Kidney (tissue), 14 donors: ENCODE results near the gene TIMP4. TPM values are rescaled to one million over a fixed set of nuclear protein-coding genes. Genes with fewer than 3 reads are reported as not detected.

Source experiments
- DNase-seq, 5 donors: peaks; one replicate each; pipeline ENCODE4 v3.0.0-alpha.2; 2013 to 2020
- FAIRE-seq: peaks from 2 replicates; lab custom pipeline; 2012; peaks lifted over from hg19 to GRCh38; lab: Jason Lieb, UNC
- H3K27ac ChIP-seq, 2 donors: one replicate each; pipeline ENCODE4 v1.7.0; 2013; ENCODE audit warnings: low read depth in 2 of 2, low read length in 2 of 2, inconsistent platforms in 1 of 2
- H3K27me3 ChIP-seq: one replicate; pipeline ENCODE4 v1.7.1; 2013; ENCODE audit warnings: low read length, inconsistent platforms; ENCODE audit not compliant: control insufficient read depth, insufficient read depth
- H3K36me3 ChIP-seq, 3 donors: one replicate each; pipeline versions ENCODE4 v1.7.0 to v1.7.1; 2013; ENCODE audit warnings: low read length in 3 of 3, control low read depth in 1 of 3, inconsistent platforms in 1 of 3; ENCODE audit not compliant: insufficient read depth in 3 of 3, control insufficient read depth in 2 of 3
- H3K4me1 ChIP-seq, 3 donors: one replicate each; pipeline versions ENCODE4 v1.7.0 to v1.7.1; 2013; ENCODE audit warnings: low read length in 3 of 3, inconsistent platforms in 1 of 3, low read depth in 1 of 3; ENCODE audit not compliant: control insufficient read depth in 2 of 3, insufficient read depth in 2 of 3
- H3K4me3 ChIP-seq, 3 donors: one replicate each; pipeline versions ENCODE4 v1.7.0 to v1.8.1; 2013; ENCODE audit warnings: low read length in 3 of 3, control low read depth in 1 of 3, inconsistent platforms in 1 of 3
- H3K9ac ChIP-seq, 3 donors: one replicate each; pipeline versions ENCODE4 v1.7.0 to v1.7.1; 2013; ENCODE audit warnings: low read length in 3 of 3, control low read depth in 1 of 3, inconsistent platforms in 1 of 3
- H3K9me3 ChIP-seq, 3 donors: one replicate each; pipeline versions ENCODE4 v1.7.0 to v1.7.1; 2013; ENCODE audit warnings: low read length in 3 of 3, control low read depth in 1 of 3, inconsistent platforms in 1 of 3; ENCODE audit not compliant: control insufficient read depth in 2 of 3, insufficient read depth in 1 of 3
- CTCF ChIP-seq: IDR thresholded peaks from 3 replicates; pipeline ENCODE4 v1.5.1; 2012; ENCODE audit warnings: mild to moderate bottlenecking, moderate library complexity, borderline replicate concordance; ENCODE audit not compliant: insufficient read depth; ENCODE audit errors: extremely low read depth
- intact Hi-C: fragments of 100-400 bp; cut with DNase I; formaldehyde crosslinking; loops from one replicate; pipeline ENCODE4 v1.11.1; 2022
- polyA plus RNA-seq: library from polyadenylated mRNA; stranded (reverse); fragments of 350-450 nt; fragmentation: Illumina TruSeq; extraction: RNeasy Lipid Tissue Mini Kit (QIAGEN cat#74804); gene quantifications from one replicate; pipeline ENCODE4 v1.2.3, GENCODE V29; 2014; ENCODE audit warnings: low read depth, low replicate concordance; ENCODE audit not compliant: insufficient read depth
- total RNA-seq: library from RNA; stranded (reverse); fragmentation: NEBNext Ultra II Directional; extraction: Animal tissue kit (Norgen Biotek cat#: 25700); gene quantifications from one replicate; pipeline ENCODE4 v1.2.1, GENCODE V29; 2021
- donor health status: control.
- donor health status: control.
- donor health status: control.
- donor health status: control.
- donor health status: control.
- donor health status: DM: yes; HTN: yes; CAD: no.
- donor health status: Normal renal cell carcinoma (clear cell type).

The TIMP4 gene
- total and polyA plus RNA-seq, 2 donors from 2014 or later = 2.4 to 7.6 TPM

- Histone ChIP-seq H3K27ac (no peak overlapping the region), H3K4me3 (no peak overlapping the region), H3K4me1 (no peaks in the 10 kb centered on the region), H3K9me3 (peaks cover 0 to 2% (median 0%) of the 10 kb centered on the region in 3 donors), H3K9ac (no peak overlapping the region), H3K36me3 (no peaks in the 10 kb centered on the region), H3K27me3 (no peaks in the 10 kb centered on the region)
- FAIRE-seq (no peak), DNase-seq (no peak)
- intact Hi-C loops = no loop called here
- TF ChIP-seq CTCF = no peak
Observed at GRCh38 chr3:12198301-12198700, 39.6 kb upstream of the TIMP4 start.

- no peak for FAIRE-seq
- TF ChIP-seq CTCF = no peak
Observed at GRCh38 chr3:12197475-12197874, 38.8 kb upstream of the TIMP4 start.

GRCh38 chr3:12196684-12197083, 38.0 kb upstream of the TIMP4 start:
- FAIRE-seq = no peak
- Histone ChIP-seq H3K36me3 (no peaks in the 10 kb centered on the region), H3K27ac (no peak overlapping the region), H3K9me3 (no peaks in the 10 kb centered on the region), H3K4me3 (no peak overlapping the region), H3K27me3 (no peaks in the 10 kb centered on the region), H3K9ac (no peak overlapping the region), H3K4me1 (no peaks in the 10 kb centered on the region)
- no peak for TF ChIP-seq CTCF
- intact Hi-C loops = no loop called here
- no peak for DNase-seq

More at GRCh38 chr3:12197475-12197874, 38.8 kb upstream of the TIMP4 start:
- Histone ChIP-seq H3K36me3 (no peaks in the 10 kb centered on the region), H3K9me3 (peaks cover 0 to 2% (median 0%) of the 10 kb centered on the region in 3 donors), H3K4me1 (no peaks in the 10 kb centered on the region), H3K4me3 (no peak overlapping the region), H3K9ac (no peak overlapping the region), H3K27ac (no peak overlapping the region), H3K27me3 (no peaks in the 10 kb centered on the region)
- DNase-seq = no peak
- intact Hi-C loops = no loop called here

- intact Hi-C loops = no loop called here
- TF ChIP-seq CTCF = no peak
- FAIRE-seq (no peak), DNase-seq (no peak)
- no peaks in the 10 kb centered on the region for H3K4me1 ChIP-seq
- H3K4me3 ChIP-seq = no peak overlapping the region
- H3K9me3 ChIP-seq = no peaks in the 10 kb centered on the region
- no peaks in the 10 kb centered on the region for H3K27me3 ChIP-seq
- no peak overlapping the region for H3K27ac ChIP-seq
- H3K9ac ChIP-seq = no peak overlapping the region
- H3K36me3 ChIP-seq = no peaks in the 10 kb centered on the region
Observed at GRCh38 chr3:12195231-12195630, 36.5 kb upstream of the TIMP4 start.
